GM19328 (cell line): ENCODE measurements around the gene NOTCH4.
"Not testable (repeated sequence)": the region's sequence is repeated elsewhere in the genome, so short reads cannot be mapped to it uniquely, and the experiment has no call there.

ENCODE experiments used
- ATAC-seq: cut with Tn5 transposase; IDR thresholded peaks from one replicate; pipeline ENCODE4 v1.9.1; 2021; ENCODE audit warnings: mild to moderate bottlenecking, moderate library complexity; ENCODE audit not compliant: unreplicated experiment

The NOTCH4 gene

GRCh38 chr6:32223258-32224235 lies at the start of gene NOTCH4:
Gene NOTCH4 (minus strand): TSS chr6:32224067. CDS start chr6:32223928, 139 bp downstream.
- no peak for ATAC-seq

- no peak for ATAC-seq
These were observed 47.6 kb upstream of the NOTCH4 start for GRCh38 chr6:32271429-32271828.

- not testable (repeated sequence) for ATAC-seq
These were observed 44.6 kb upstream of the NOTCH4 start for GRCh38 chr6:32268459-32268858.

GRCh38 chr6:32267035-32267434 lies 43.2 kb upstream of the NOTCH4 start:
- ATAC-seq = no peak

GRCh38 chr6:32257262-32257661 lies 33.4 kb upstream of the NOTCH4 start:
- not testable (repeated sequence) for ATAC-seq

- no peak for ATAC-seq
These were observed 31.6 kb upstream of the NOTCH4 start for GRCh38 chr6:32255199-32256153.

GRCh38 chr6:32254761-32255198 lies 30.9 kb upstream of the NOTCH4 start:
- no peak for ATAC-seq

- no peak for ATAC-seq
These were observed 28.6 kb upstream of the NOTCH4 start for GRCh38 chr6:32252331-32253009.

- no peak for ATAC-seq
These were observed 25.4 kb upstream of the NOTCH4 start for GRCh38 chr6:32249262-32249661.

- no peak for ATAC-seq
These were observed 23.5 kb upstream of the NOTCH4 start for GRCh38 chr6:32247401-32247800.

- ATAC-seq = no peak
These were observed 21.1 kb upstream of the NOTCH4 start for GRCh38 chr6:32244946-32245398.

GRCh38 chr6:32244270-32244669 lies 20.4 kb upstream of the NOTCH4 start:
- no peak for ATAC-seq

GRCh38 chr6:32242318-32242813 lies 18.5 kb upstream of the NOTCH4 start:
- not testable (repeated sequence) for ATAC-seq

GRCh38 chr6:32240686-32241085 lies 16.8 kb upstream of the NOTCH4 start:
- ATAC-seq = no peak

GRCh38 chr6:32239462-32239861 lies 15.6 kb upstream of the NOTCH4 start:
- no peak for ATAC-seq

GRCh38 chr6:32234934-32235333 lies 11.1 kb upstream of the NOTCH4 start:
- ATAC-seq = no peak

- no peak for ATAC-seq
These were observed 2.6 kb upstream of the NOTCH4 start for GRCh38 chr6:32226434-32226833.

- ATAC-seq = no peak
These were observed 829 bp upstream of the NOTCH4 start for GRCh38 chr6:32224696-32225095.

GRCh38 chr6:32222333-32223230 lies 1.3 kb downstream of the NOTCH4 start:
- ATAC-seq = no peak
